ENCODE results near the gene SAMD11.

Gene SAMD11

GRCh38 chr1:992362-992761 lies 68.6 kb downstream of the SAMD11 start:
- in situ Hi-C loops (cut with MboI; ENCODE audit: low sequenced_read_pairs): no loop called here

GRCh38 chr1:993379-993995 lies 69.8 kb downstream of the SAMD11 start:
- in situ Hi-C loops (cut with MboI; ENCODE audit: low sequenced_read_pairs): no loop called here

All from HL-60/S4 treated with phorbol 12-myristate 13-acetate at 8.2 ng/mL for 4 days and 3 days (cell line).